Esophagus squamous epithelium (tissue), 4 donors: ENCODE data around the gene FOXE3.

ENCODE experiments used
- POLR2A ChIP-seq, 4 donors: fragments of 450-650 bp; IDR thresholded peaks; one replicate each; pipeline ENCODE4 v1.6.1; 2017; ENCODE audit warnings: antibody characterized with exemption in 4 of 4, mild to moderate bottlenecking in 4 of 4, moderate library complexity in 3 of 4
- TF ChIP-seq, protein P1 (sequence below), 6 experiments: fragments of 450-650 bp in 4 of 6; fragments of 200-600 bp in 2 of 6; sonication (generic) in 2 of 6; IDR thresholded peaks; one replicate each; pipeline ENCODE4 v1.5.1; 2016 to 2019; ENCODE audit warnings: antibody characterized with exemption in 6 of 6, mild to moderate bottlenecking in 4 of 6, moderate library complexity in 4 of 6

- TF ChIP-seq, protein P1, sequence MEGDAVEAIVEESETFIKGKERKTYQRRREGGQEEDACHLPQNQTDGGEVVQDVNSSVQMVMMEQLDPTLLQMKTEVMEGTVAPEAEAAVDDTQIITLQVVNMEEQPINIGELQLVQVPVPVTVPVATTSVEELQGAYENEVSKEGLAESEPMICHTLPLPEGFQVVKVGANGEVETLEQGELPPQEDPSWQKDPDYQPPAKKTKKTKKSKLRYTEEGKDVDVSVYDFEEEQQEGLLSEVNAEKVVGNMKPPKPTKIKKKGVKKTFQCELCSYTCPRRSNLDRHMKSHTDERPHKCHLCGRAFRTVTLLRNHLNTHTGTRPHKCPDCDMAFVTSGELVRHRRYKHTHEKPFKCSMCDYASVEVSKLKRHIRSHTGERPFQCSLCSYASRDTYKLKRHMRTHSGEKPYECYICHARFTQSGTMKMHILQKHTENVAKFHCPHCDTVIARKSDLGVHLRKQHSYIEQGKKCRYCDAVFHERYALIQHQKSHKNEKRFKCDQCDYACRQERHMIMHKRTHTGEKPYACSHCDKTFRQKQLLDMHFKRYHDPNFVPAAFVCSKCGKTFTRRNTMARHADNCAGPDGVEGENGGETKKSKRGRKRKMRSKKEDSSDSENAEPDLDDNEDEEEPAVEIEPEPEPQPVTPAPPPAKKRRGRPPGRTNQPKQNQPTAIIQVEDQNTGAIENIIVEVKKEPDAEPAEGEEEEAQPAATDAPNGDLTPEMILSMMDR (IDR thresholded peaks at IDR 0.05): no peak
- TF ChIP-seq POLR2A (IDR thresholded peaks at IDR 0.05): no peak
Observed at GRCh38 chr1:47442202-47442601, 26.1 kb downstream of the FOXE3 start.
